22Rv1 (cell line): ENCODE data around the gene FRRS1.

Source experiments
- H3K27ac ChIP-seq: fragments of 450-650 bp; 2 replicates; pipeline ENCODE4 v1.5.1; 2017
- CTCF ChIP-seq: fragments of 450-650 bp; IDR thresholded peaks from 2 replicates; pipeline ENCODE4 v1.5.1; 2017; ENCODE audit warnings: mild to moderate bottlenecking
- ZFX ChIP-seq: fragments of 450-650 bp; IDR thresholded peaks from 2 replicates; pipeline ENCODE4 v1.6.1; 2017; ENCODE audit warnings: antibody characterized with exemption, borderline replicate concordance

The FRRS1 gene

DNA sequence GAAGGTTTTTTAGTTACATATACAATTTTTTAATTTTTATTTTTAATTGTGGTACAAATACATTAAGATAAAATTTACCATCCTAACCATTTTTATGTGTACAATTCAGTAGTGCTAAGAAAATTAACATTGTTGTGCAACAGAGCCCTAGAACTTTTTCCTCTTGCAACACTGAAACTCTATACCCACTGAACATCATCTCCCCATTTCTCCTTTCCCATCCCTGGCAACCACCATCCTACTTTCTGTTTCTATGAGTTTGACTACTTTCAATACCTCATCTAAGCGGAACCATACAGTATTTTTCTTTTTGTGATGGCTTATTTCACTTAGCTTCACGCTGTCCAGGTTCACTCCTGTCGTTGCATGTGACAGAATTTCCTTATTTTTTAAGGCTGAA is 66.4 kb downstream of the FRRS1 start:
- H3K27ac ChIP-seq, result no peak overlapping the region
- no peak for TF ChIP-seq ZFX
- no peak for TF ChIP-seq CTCF

- TF ChIP-seq ZFX, result no peak
- no peak for TF ChIP-seq CTCF
- H3K27ac ChIP-seq, result no peak overlapping the region
Observed at GRCh38 chr1:99697580-99697979, 68.9 kb downstream of the FRRS1 start.

DNA sequence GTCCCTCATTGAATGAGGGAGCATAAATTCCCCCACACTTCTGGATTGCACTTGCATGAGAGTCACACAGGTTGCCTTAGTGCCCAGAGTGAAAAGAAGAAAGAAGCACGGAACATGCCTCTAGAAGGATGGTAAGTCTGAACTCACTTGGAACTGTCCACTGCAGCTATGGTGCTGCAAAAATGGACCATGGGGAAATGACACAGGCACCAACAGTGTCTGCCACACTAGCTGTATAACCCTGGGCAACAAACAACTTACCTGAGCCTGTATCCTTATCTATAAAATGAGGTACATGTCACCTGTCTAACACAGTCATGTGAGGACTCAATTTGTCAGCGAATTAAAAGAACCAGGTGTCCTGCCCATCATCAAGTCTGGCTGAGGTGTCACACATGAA is 69.8 kb downstream of the FRRS1 start:
- H3K27ac ChIP-seq, result no peak overlapping the region
- no peak for TF ChIP-seq ZFX
- TF ChIP-seq CTCF, result no peak

- no peak overlapping the region for H3K27ac ChIP-seq
- no peak for TF ChIP-seq ZFX
- no peak for TF ChIP-seq CTCF
Observed at GRCh38 chr1:99691175-99691574, 75.3 kb downstream of the FRRS1 start.

DNA sequence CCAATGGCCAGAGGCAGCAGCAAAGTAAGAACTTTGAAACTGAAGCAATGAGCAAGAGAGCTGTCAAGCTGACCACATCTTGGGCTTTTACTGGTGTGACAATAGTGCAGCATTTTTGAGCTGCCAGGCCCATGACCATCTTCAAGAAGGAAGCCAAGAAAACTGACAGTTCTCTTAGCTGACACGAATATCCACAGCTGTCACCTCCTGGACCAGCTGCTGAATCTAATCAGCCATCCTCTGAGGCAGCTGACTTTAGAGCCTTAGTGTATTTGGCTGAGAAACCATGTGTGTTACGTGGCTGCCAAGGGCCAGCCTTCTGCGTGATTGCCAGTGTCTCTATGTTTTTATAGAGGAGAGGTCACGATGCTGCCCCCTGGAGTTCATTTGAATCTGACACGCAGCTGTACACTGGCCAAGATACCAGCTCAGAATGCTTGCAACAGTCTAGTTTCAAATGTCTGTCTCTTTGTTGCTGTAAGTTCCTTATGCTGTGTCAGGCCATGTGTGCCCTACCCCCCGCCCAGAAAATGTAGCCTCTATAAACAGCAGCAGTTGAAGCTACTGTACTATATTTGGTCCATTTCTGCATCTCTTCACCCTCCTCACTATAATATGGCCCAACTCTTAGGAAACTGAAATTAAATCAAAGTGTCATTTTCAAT is 80.8 kb downstream of the FRRS1 start:
- no peak overlapping the region for H3K27ac ChIP-seq
- TF ChIP-seq CTCF (peak; percentile 82), ZFX (no peak)

- H3K27ac ChIP-seq, result no peak overlapping the region
- TF ChIP-seq ZFX (no peak), CTCF (no peak)
Observed at GRCh38 chr1:99682291-99682751, 84.1 kb downstream of the FRRS1 start.

- no peak for TF ChIP-seq CTCF
- no peak for TF ChIP-seq ZFX
- H3K27ac ChIP-seq, result no peak overlapping the region
Observed at GRCh38 chr1:99681583-99681982, 84.9 kb downstream of the FRRS1 start.
